ENCODE results near the gene TMSB4X. TPM values are rescaled to one million over a fixed set of nuclear protein-coding genes. Genes with fewer than 3 reads are reported as not detected.

TMSB4X gene
- total and polyA plus RNA-seq, 2 of the 8 experiments (the other 6 are each of a cell fraction or from before 2014, with no cell fraction given), result 2,063 to 2,112 TPM

DNA sequence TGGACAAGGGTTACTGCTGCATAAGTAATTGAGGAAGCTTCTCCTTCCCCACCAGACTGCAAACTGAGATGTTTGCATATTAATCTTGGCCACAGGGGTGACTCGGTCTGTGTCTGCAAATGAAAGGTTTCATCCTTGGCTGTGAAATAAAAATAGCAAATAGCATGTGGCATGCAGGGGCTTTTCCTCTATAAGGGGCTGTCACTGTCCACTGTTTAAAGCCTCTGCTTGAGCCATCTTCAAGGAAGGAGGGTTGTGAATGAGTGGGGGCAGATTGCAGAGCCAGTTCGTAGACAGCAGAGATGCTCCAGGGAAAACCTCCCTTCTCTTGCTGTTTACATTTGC lies 33.3 kb downstream of the TMSB4X start (continued):
- TF ChIP-seq PHF8 (conservative IDR thresholded peaks at IDR 0.05; ENCODE audit: low read depth, low read length) (no peak), CBX8 (IDR thresholded peaks at IDR 0.05; ENCODE audit: borderline replicate concordance, low read depth, low read length) (no peak)

All from H1 (cell line).